Measurements from ENCODE around the gene RBL1.
A peak's percentile ranks its signal among the peaks of the same experiment; 100 is the strongest.

The RBL1 gene

GRCh38 chr20:36957875-36958667, 137.7 kb downstream of the RBL1 start:
- H3K9ac ChIP-seq (ENCODE audit: low read length), result no peak overlapping the region
- H3K27ac ChIP-seq (ENCODE audit: low read length), result no peak overlapping the region

GRCh38 chr20:36956674-36957073, 139.1 kb downstream of the RBL1 start:
- Histone ChIP-seq H3K27me3 (ENCODE audit: control insufficient read depth, insufficient read depth, low read length) (no peaks in the 10 kb centered on the region), H3K36me3 (ENCODE audit: control insufficient read depth, low read depth, low read length) (no peaks in the 10 kb centered on the region), H3K4me3 (ENCODE audit: low read length) (no peak overlapping the region), H3K9me3 (ENCODE audit: control insufficient read depth, low read depth, low read length) (no peaks in the 10 kb centered on the region), H3K27ac (ENCODE audit: low read length) (no peak overlapping the region), H3K4me1 (ENCODE audit: control insufficient read depth, low read depth, low read length) (peaks cover 5% of the 10 kb centered on the region), H3K9ac (ENCODE audit: low read length) (no peak overlapping the region)

More at GRCh38 chr20:36957875-36958667, 137.7 kb downstream of the RBL1 start:
- H3K36me3 ChIP-seq (ENCODE audit: control insufficient read depth, low read depth, low read length), result no peaks in the 10 kb centered on the region
- H3K4me1 ChIP-seq (ENCODE audit: control insufficient read depth, low read depth, low read length), result no peaks in the 10 kb centered on the region
- H3K9me3 ChIP-seq (ENCODE audit: control insufficient read depth, low read depth, low read length), result peaks cover 13% of the 10 kb centered on the region
- H3K4me3 ChIP-seq (ENCODE audit: low read length), result no peak overlapping the region
- no peaks in the 10 kb centered on the region for H3K27me3 ChIP-seq (ENCODE audit: control insufficient read depth, insufficient read depth, low read length)

GRCh38 chr20:36956016-36956415, 139.8 kb downstream of the RBL1 start:
- H3K36me3 ChIP-seq (ENCODE audit: control insufficient read depth, low read depth, low read length), result no peaks in the 10 kb centered on the region
- no peak overlapping the region for H3K4me3 ChIP-seq (ENCODE audit: low read length)
- H3K4me1 ChIP-seq (ENCODE audit: control insufficient read depth, low read depth, low read length), result peaks cover 5% of the 10 kb centered on the region
- no peak overlapping the region for H3K27ac ChIP-seq (ENCODE audit: low read length)
- H3K9ac ChIP-seq (ENCODE audit: low read length), result no peak overlapping the region
- H3K9me3 ChIP-seq (ENCODE audit: control insufficient read depth, low read depth, low read length), result no peaks in the 10 kb centered on the region
- peaks cover under 1% of the 10 kb centered on the region for H3K27me3 ChIP-seq (ENCODE audit: control insufficient read depth, insufficient read depth, low read length)

GRCh38 chr20:36951979-36952738, 143.6 kb downstream of the RBL1 start:
- Histone ChIP-seq H3K27ac (ENCODE audit: low read length) (no peak overlapping the region), H3K27me3 (ENCODE audit: control insufficient read depth, insufficient read depth, low read length) (peaks cover 15% of the 10 kb centered on the region), H3K4me1 (ENCODE audit: control insufficient read depth, low read depth, low read length) (peaks cover 14% of the 10 kb centered on the region), H3K36me3 (ENCODE audit: control insufficient read depth, low read depth, low read length) (no peaks in the 10 kb centered on the region), H3K9ac (ENCODE audit: low read length) (peak overlapping the region; percentile 38), H3K9me3 (ENCODE audit: control insufficient read depth, low read depth, low read length) (no peaks in the 10 kb centered on the region), H3K4me3 (ENCODE audit: low read length) (peak overlapping the region; percentile 85)

GRCh38 chr20:36951198-36951978, 144.4 kb downstream of the RBL1 start, which contains the start of gene SAMHD1:
Gene SAMHD1, minus strand, starts transcription at chr20:36951708. Its CDS starts 65 bp downstream, at chr20:36951643.
- no peak within 1 kb of the TSS for H3K27ac ChIP-seq (ENCODE audit: low read length)
- H3K36me3 ChIP-seq (ENCODE audit: control insufficient read depth, low read depth, low read length), result no peaks in the 10 kb centered on the region
- peak within 1 kb of the TSS; percentile 85 for H3K4me3 ChIP-seq (ENCODE audit: low read length)
- H3K9me3 ChIP-seq (ENCODE audit: control insufficient read depth, low read depth, low read length), result no peaks in the 10 kb centered on the region
- H3K27me3 ChIP-seq (ENCODE audit: control insufficient read depth, insufficient read depth, low read length), result peaks cover 15% of the 10 kb centered on the region
- H3K4me1 ChIP-seq (ENCODE audit: control insufficient read depth, low read depth, low read length), result peaks cover 19% of the 10 kb centered on the region
- peak within 1 kb of the TSS; percentile 38 for H3K9ac ChIP-seq (ENCODE audit: low read length)

GRCh38 chr20:36950414-36951197, 145.2 kb downstream of the RBL1 start:
- no peaks in the 10 kb centered on the region for H3K36me3 ChIP-seq (ENCODE audit: control insufficient read depth, low read depth, low read length)
- H3K27ac ChIP-seq (ENCODE audit: low read length), result no peak overlapping the region
- H3K9ac ChIP-seq (ENCODE audit: low read length), result peak overlapping the region; percentile 31
- H3K4me3 ChIP-seq (ENCODE audit: low read length), result peak overlapping the region; percentile 85
- H3K9me3 ChIP-seq (ENCODE audit: control insufficient read depth, low read depth, low read length), result no peaks in the 10 kb centered on the region
- H3K4me1 ChIP-seq (ENCODE audit: control insufficient read depth, low read depth, low read length), result peaks cover 20% of the 10 kb centered on the region
- peaks cover 15% of the 10 kb centered on the region for H3K27me3 ChIP-seq (ENCODE audit: control insufficient read depth, insufficient read depth, low read length)

All from iPS-18a (cell line).